Measurements from ENCODE around the gene EPHB1. TPM values are rescaled to one million over a fixed set of nuclear protein-coding genes. Genes with fewer than 3 reads are reported as not detected.

The EPHB1 gene
- total and polyA plus RNA-seq, 12 donors, result 0.07 to 3.4 (median 1.6) TPM

DNA sequence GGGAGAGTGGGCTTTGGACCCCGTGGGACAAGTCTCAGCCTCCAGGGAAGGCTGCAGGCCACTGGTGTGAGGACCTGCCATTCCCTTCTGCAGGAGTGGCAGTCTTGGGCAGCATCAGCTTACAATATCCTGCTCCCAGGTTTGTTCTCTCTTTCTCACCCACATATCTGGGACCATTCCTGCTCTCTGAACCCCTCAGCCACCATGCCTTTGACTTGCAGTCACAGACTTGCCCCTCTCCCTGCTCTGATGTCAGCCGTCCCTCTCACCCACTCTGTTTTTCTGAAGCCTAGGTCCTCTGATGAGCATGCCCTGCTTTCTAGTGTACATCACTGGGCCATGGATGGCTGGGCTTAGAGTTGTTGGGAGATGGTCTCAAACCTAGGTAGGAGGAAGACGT, 282.1 kb downstream of the EPHB1 start:
- intact Hi-C loops (cut with DNase I), result no loop called here
- TF ChIP-seq, protein P1, sequence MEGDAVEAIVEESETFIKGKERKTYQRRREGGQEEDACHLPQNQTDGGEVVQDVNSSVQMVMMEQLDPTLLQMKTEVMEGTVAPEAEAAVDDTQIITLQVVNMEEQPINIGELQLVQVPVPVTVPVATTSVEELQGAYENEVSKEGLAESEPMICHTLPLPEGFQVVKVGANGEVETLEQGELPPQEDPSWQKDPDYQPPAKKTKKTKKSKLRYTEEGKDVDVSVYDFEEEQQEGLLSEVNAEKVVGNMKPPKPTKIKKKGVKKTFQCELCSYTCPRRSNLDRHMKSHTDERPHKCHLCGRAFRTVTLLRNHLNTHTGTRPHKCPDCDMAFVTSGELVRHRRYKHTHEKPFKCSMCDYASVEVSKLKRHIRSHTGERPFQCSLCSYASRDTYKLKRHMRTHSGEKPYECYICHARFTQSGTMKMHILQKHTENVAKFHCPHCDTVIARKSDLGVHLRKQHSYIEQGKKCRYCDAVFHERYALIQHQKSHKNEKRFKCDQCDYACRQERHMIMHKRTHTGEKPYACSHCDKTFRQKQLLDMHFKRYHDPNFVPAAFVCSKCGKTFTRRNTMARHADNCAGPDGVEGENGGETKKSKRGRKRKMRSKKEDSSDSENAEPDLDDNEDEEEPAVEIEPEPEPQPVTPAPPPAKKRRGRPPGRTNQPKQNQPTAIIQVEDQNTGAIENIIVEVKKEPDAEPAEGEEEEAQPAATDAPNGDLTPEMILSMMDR (IDR thresholded peaks at IDR 0.05), result no peak
- H3K27ac ChIP-seq, result no peak overlapping the region
- ATAC-seq (no peak), DNase-seq (no peak)
- peaks cover 0 to 9% (median 0%) of the 10 kb centered on the region in 9 donors for H3K4me1 ChIP-seq
- H3K27me3 ChIP-seq, result no peaks in the 10 kb centered on the region
- no peak overlapping the region for H3K4me3 ChIP-seq
- H3K36me3 ChIP-seq, result no peaks in the 10 kb centered on the region
- H3K9me3 ChIP-seq, result peaks cover 0 to 5% (median 0%) of the 10 kb centered on the region in 11 donors
- 53 to 56% methylated on average over 3 of the region's 3 CpGs for WGBS, 2 donors

DNA sequence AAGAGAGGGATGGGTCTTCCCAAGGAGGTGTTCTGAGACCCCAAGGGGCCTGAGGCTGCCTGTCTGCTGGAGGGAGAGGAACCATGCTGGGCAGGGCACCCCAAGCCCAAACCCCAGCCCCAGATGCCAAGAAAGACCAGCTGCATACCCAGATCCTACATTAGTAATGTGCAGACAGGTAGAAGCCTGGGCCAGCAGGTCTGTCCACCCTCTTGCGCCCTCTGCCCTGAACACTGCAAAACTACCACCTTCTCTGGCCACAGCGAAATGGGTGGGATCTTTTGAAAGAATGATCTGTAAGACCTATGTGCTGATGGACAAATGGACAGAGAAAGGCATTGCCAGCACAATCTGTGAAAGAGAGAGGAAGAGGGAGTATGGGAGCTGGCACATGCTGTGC, 283.2 kb downstream of the EPHB1 start:
- Histone ChIP-seq H3K9me3 (peaks cover 0 to 5% (median 0%) of the 10 kb centered on the region in 11 donors), H3K4me3 (no peak overlapping the region), H3K27ac (no peak overlapping the region), H3K36me3 (no peaks in the 10 kb centered on the region), H3K27me3 (no peaks in the 10 kb centered on the region), H3K4me1 (peaks cover 0 to 10% (median 0%) of the 10 kb centered on the region in 9 donors)
- TF ChIP-seq, protein P1 (IDR thresholded peaks at IDR 0.05), result no peak
- WGBS, 2 donors, result 83 to 89% methylated on average over 2 of the region's 2 CpGs
- ATAC-seq (no peak), DNase-seq (no peak)
- intact Hi-C loops (cut with DNase I), result no loop called here

DNA sequence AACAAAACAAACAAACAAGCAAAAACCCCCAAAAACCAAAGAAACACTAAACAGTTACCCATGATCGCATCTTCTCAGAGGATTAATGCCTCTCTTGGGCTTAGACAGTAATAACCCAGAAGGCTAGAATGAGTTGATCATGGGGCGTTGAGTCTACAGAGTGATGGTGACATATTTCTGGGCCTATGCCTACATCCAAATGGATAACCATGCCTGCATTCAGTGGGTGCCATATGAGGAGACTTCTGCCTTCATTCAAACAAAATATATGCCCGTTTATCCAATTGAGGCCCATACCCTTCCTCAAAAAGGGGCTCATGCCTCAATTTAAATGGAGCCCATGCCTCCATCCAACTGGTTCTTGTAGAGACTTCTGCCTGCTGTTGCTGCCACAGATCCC, 284.0 kb downstream of the EPHB1 start:
- WGBS, 2 donors, result 88 to 92% methylated on average over 3 of the region's 3 CpGs
- no peak overlapping the region for H3K27ac ChIP-seq
- no peak for DNase-seq
- TF ChIP-seq, protein P1 (IDR thresholded peaks at IDR 0.05), result no peak
- H3K36me3 ChIP-seq, result no peaks in the 10 kb centered on the region
- no peak for ATAC-seq
- H3K4me3 ChIP-seq, result no peak overlapping the region
- H3K27me3 ChIP-seq, result no peaks in the 10 kb centered on the region
- H3K9me3 ChIP-seq, result peaks cover 0 to 5% (median 0%) of the 10 kb centered on the region in 11 donors
- intact Hi-C loops (cut with DNase I), result no loop called here
- H3K4me1 ChIP-seq, result peaks cover 0 to 10% (median 0%) of the 10 kb centered on the region in 9 donors

DNA sequence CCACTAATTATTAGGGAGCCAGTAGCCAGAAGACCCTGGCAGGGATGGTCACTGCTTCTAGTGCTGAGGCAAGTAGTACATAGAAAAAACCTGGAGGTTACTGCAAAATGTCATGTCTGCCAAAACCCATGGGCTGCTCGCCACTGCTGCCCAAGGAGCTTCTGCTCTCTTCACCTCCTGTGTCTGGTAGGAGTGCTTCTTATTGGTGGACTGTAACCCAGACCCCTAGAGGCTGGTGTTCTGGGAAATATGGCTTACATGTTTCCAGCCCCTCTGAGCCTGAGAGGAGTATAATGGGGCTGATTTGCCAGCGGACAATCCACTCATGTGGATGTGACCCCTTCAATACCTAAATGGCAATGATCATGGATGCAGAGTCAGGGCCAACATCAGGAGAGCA, 286.4 kb downstream of the EPHB1 start:
- no peak overlapping the region for H3K4me3 ChIP-seq
- H3K27me3 ChIP-seq, result no peaks in the 10 kb centered on the region
- DNase-seq (no peak), ATAC-seq (no peak)
- no peak overlapping the region for H3K27ac ChIP-seq
- peaks cover 0 to 10% (median 0%) of the 10 kb centered on the region in 9 donors for H3K4me1 ChIP-seq
- TF ChIP-seq, protein P1 (IDR thresholded peaks at IDR 0.05), result no peak
- WGBS, 2 donors, result 85% methylated on average over 2 of the region's 2 CpGs
- H3K9me3 ChIP-seq, result peaks cover 0 to 2% (median 0%) of the 10 kb centered on the region in 11 donors
- H3K36me3 ChIP-seq, result no peaks in the 10 kb centered on the region
- intact Hi-C loops (cut with DNase I), result no loop called here

Data from heart right ventricle (tissue), 16 donors.